Neural progenitor cell (in vitro differentiated cells): ENCODE measurements around the gene COX20. TPM values are rescaled to one million over a fixed set of nuclear protein-coding genes. Genes with fewer than 3 reads are reported as not detected.

Source experiments
- DNase-seq: peaks from one replicate; pipeline ENCODE4 v3.0.0-alpha.2; 2016; ENCODE audit warnings: low spot score
- H2AFZ ChIP-seq: fragments of 200-600 bp; sonication (generic); replicated peaks from 2 replicates; pipeline ENCODE4 v1.6.1; 2016; ENCODE audit warnings: antibody characterized with exemption
- H3F3A ChIP-seq: fragments of 200-600 bp; sonication (generic); 2 replicates; pipeline ENCODE4 v1.6.1; 2016; ENCODE audit warnings: antibody characterized with exemption, low read depth
- H3K27ac ChIP-seq: fragments of 200-600 bp; sonication (generic); 2 replicates; pipeline ENCODE4 v1.5.1; 2016; ENCODE audit warnings: mild to moderate bottlenecking
- H3K27me3 ChIP-seq: fragments of 200-600 bp; sonication (generic); 2 replicates; pipeline ENCODE4 v1.6.1; 2016; ENCODE audit warnings: mild to moderate bottlenecking, moderate library complexity
- H3K36me3 ChIP-seq: fragments of 200-600 bp; sonication (generic); 2 replicates; pipeline ENCODE4 v1.5.1; 2016
- H3K4me1 ChIP-seq: fragments of 200-600 bp; sonication (generic); 2 replicates; pipeline ENCODE4 v1.6.1; 2016; ENCODE audit warnings: mixed run types
- H3K4me2 ChIP-seq: fragments of 200-600 bp; sonication (generic); 2 replicates; pipeline ENCODE4 v1.6.1; 2016
- H3K4me3 ChIP-seq: fragments of 200-600 bp; sonication (generic); 2 replicates; pipeline ENCODE4 v1.5.1; 2016
- H3K79me2 ChIP-seq: fragments of 200-600 bp; sonication (generic); 2 replicates; pipeline ENCODE4 v1.6.1; 2016; ENCODE audit warnings: low read depth
- H3K9ac ChIP-seq: fragments of 200-600 bp; sonication (generic); 2 replicates; pipeline ENCODE4 v1.6.1; 2016
- H3K9me3 ChIP-seq: fragments of 200-600 bp; sonication (generic); 2 replicates; pipeline ENCODE4 v1.5.1; 2016; ENCODE audit warnings: low read depth
- H4K20me1 ChIP-seq: fragments of 200-600 bp; sonication (generic); 2 replicates; pipeline ENCODE4 v1.6.1; 2016; ENCODE audit warnings: low read depth
- H3K27ac Mint-ChIP-seq: 3 replicates; pipeline ENCODE4 v1.8.0; 2021; ENCODE audit warnings: mixed read lengths
- H3K27me3 Mint-ChIP-seq: 2 replicates; pipeline ENCODE4 v1.8.0; 2022; ENCODE audit warnings: low read depth, mild to moderate bottlenecking, inconsistent platforms, moderate library complexity, mixed read lengths; ENCODE audit not compliant: insufficient read depth
- H3K36me3 Mint-ChIP-seq: 3 replicates; pipeline ENCODE4 v1.8.0; 2021; ENCODE audit warnings: mixed read lengths
- H3K4me1 Mint-ChIP-seq: 3 replicates; pipeline ENCODE4 v1.8.0; 2021; ENCODE audit warnings: mixed read lengths
- H3K4me3 Mint-ChIP-seq: 3 replicates; pipeline ENCODE4 v1.8.0; 2021; ENCODE audit warnings: mild to moderate bottlenecking, moderate library complexity, mixed read lengths
- H3K9me3 Mint-ChIP-seq: 3 replicates; pipeline ENCODE4 v1.8.0; 2020; ENCODE audit warnings: mixed read lengths
- EZH2 ChIP-seq: fragments of 200-600 bp; sonication (generic); IDR thresholded peaks from 2 replicates; pipeline ENCODE4 v1.6.1; 2017; ENCODE audit warnings: antibody characterized with exemption, mild to moderate bottlenecking, moderate library complexity
- EZH2phosphoT487 ChIP-seq: fragments of 200-600 bp; sonication (generic); IDR thresholded peaks from 2 replicates; pipeline ENCODE4 v1.6.1; 2017; ENCODE audit warnings: antibody characterized with exemption
- total RNA-seq: library from RNA; depleted of rRNA; stranded (reverse); fragments of >200 nt; gene quantifications from 2 replicates; pipeline ENCODE4 v1.2.3, GENCODE V29; 2015; ENCODE audit warnings: low replicate concordance
- TF ChIP-seq, protein P1 (sequence below): fragments of 200-600 bp; sonication (generic); IDR thresholded peaks from 2 replicates; pipeline ENCODE4 v1.5.1; 2017; ENCODE audit warnings: antibody characterized with exemption, mild to moderate bottlenecking

Gene COX20
- total RNA-seq, 1 donor from 2014 or later, result 81.6 TPM

DNA sequence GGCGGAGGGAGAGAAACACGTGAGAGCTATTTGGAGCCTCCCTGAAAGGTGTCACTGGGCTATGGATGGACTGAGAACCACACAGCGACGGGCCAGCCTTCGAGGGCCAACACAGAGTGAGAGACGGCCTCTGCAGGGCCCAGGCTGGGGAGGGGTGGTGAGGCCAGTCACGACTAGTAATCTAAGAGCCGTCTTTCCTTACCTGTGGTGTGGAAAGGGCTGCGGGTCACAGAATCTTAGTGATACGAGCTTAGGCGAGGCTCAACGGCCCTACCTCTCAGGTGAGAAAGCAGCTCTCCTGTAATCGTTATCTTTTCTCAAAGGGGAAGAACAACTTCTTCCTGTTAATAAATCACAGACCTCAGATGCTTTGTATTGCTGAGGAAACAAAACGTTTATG, 33.4 kb upstream of the COX20 start:
- no peaks in the 10 kb centered on the region for H3K27me3 ChIP-seq
- H3K36me3 ChIP-seq, result no peaks in the 10 kb centered on the region
- no peaks in the 10 kb centered on the region for H3K36me3 Mint-ChIP-seq
- no peak overlapping the region for H2AFZ ChIP-seq
- peaks cover 9% of the 10 kb centered on the region for H3K27me3 Mint-ChIP-seq
- H3K9me3 Mint-ChIP-seq, result no peaks in the 10 kb centered on the region
- no peaks in the 10 kb centered on the region for H3F3A ChIP-seq
- no peaks in the 10 kb centered on the region for H3K4me1 ChIP-seq
- no peak overlapping the region for H3K4me3 Mint-ChIP-seq
- no peak overlapping the region for H3K27ac ChIP-seq
- no peak overlapping the region for H3K4me3 ChIP-seq
- H3K9me3 ChIP-seq, result no peaks in the 10 kb centered on the region
- no peaks in the 10 kb centered on the region for H3K4me1 Mint-ChIP-seq
- H3K27ac Mint-ChIP-seq, result peak overlapping the region; percentile 25
- no peaks in the 10 kb centered on the region for H3K79me2 ChIP-seq
- no peak for DNase-seq
- H4K20me1 ChIP-seq, result no peaks in the 10 kb centered on the region
- no peak overlapping the region for H3K4me2 ChIP-seq
- no peak overlapping the region for H3K9ac ChIP-seq
- no peak for TF ChIP-seq EZH2phosphoT487

DNA sequence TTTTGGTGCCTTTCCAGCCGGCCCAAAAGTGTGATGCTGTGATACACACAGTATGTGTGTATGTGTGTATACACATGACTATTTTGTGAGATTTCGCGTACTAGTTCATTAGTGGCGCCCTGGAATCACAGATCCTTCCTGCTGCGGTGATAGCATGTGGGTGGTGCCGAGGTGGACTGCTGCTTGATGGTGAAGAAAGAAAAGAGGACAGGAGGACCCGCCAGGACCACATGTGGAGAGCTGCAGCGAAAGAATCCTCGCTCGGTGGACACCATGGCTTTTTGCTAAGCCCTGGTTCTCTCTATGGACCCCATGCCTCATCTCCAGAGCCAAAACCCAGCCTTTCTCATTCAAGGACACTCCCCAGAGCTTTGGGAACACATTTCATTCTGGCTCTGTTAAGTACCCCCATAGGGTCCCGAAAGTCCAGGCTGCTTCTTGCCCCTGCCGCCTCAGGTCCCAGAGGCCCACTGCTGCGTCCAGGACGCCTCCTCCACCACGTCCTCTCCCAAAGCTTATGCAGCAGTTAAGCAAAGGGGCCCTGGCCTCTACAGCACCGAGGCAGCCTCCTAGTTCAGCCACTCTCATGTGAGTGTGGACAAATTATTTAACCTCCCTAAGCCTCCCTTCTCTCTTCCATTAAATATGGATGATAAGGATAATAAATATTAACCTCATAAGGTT, 32.8 kb upstream of the COX20 start:
- no peak for DNase-seq
- no peaks in the 10 kb centered on the region for H3K4me1 Mint-ChIP-seq
- H3K4me1 ChIP-seq, result no peaks in the 10 kb centered on the region
- no peaks in the 10 kb centered on the region for H3K9me3 Mint-ChIP-seq
- no peaks in the 10 kb centered on the region for H3F3A ChIP-seq
- peak overlapping the region; percentile 25 for H3K27ac Mint-ChIP-seq
- H3K9me3 ChIP-seq, result no peaks in the 10 kb centered on the region
- H3K4me3 Mint-ChIP-seq, result no peak overlapping the region
- H3K27me3 ChIP-seq, result no peaks in the 10 kb centered on the region
- no peaks in the 10 kb centered on the region for H3K36me3 Mint-ChIP-seq
- H3K27ac ChIP-seq, result no peak overlapping the region
- H3K4me3 ChIP-seq, result no peak overlapping the region
- TF ChIP-seq, protein P1, sequence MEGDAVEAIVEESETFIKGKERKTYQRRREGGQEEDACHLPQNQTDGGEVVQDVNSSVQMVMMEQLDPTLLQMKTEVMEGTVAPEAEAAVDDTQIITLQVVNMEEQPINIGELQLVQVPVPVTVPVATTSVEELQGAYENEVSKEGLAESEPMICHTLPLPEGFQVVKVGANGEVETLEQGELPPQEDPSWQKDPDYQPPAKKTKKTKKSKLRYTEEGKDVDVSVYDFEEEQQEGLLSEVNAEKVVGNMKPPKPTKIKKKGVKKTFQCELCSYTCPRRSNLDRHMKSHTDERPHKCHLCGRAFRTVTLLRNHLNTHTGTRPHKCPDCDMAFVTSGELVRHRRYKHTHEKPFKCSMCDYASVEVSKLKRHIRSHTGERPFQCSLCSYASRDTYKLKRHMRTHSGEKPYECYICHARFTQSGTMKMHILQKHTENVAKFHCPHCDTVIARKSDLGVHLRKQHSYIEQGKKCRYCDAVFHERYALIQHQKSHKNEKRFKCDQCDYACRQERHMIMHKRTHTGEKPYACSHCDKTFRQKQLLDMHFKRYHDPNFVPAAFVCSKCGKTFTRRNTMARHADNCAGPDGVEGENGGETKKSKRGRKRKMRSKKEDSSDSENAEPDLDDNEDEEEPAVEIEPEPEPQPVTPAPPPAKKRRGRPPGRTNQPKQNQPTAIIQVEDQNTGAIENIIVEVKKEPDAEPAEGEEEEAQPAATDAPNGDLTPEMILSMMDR, result no peak
- TF ChIP-seq EZH2phosphoT487 (no peak), EZH2 (no peak)
- no peaks in the 10 kb centered on the region for H3K79me2 ChIP-seq
- H3K27me3 Mint-ChIP-seq, result peaks cover 9% of the 10 kb centered on the region
- no peak overlapping the region for H3K4me2 ChIP-seq
- no peaks in the 10 kb centered on the region for H4K20me1 ChIP-seq
- peak overlapping the region; percentile 63 for H2AFZ ChIP-seq
- no peak overlapping the region for H3K9ac ChIP-seq
- no peaks in the 10 kb centered on the region for H3K36me3 ChIP-seq

DNA sequence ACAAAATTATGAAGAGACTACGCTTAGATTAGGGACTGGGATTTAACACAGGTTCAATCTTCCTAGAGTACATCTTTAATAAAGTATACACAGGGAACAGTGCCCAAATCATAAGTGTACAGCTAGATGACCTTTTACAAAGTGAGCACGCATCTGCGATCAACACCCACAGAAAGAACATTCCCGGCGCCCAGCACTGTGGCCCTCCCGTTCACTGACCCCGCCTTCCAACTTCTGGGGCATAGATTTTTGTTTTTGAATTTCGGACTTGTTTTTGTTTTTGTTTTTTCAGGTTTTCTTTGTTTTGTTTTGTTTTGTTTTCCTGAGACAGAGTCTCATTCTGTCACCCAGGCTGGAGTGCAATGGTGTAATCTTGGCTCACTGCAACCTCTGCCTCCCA, 30.6 kb upstream of the COX20 start:
- Histone ChIP-seq H3K27me3 (no peaks in the 10 kb centered on the region), H3K79me2 (no peaks in the 10 kb centered on the region), H3K4me1 (no peaks in the 10 kb centered on the region), H3F3A (no peaks in the 10 kb centered on the region), H3K9me3 (no peaks in the 10 kb centered on the region), H3K4me3 (no peak overlapping the region), H4K20me1 (no peaks in the 10 kb centered on the region), H3K4me2 (no peak overlapping the region), H2AFZ (no peak overlapping the region), H3K27ac (no peak overlapping the region), H3K36me3 (no peaks in the 10 kb centered on the region), H3K9ac (no peak overlapping the region)
- DNase-seq, result no peak
- Mint-ChIP-seq H3K4me3 (no peak overlapping the region), H3K27ac (no peak overlapping the region), H3K27me3 (peaks cover 9% of the 10 kb centered on the region), H3K9me3 (no peaks in the 10 kb centered on the region), H3K4me1 (peaks cover 2% of the 10 kb centered on the region), H3K36me3 (no peaks in the 10 kb centered on the region)
- TF ChIP-seq, protein P1, result no peak
- TF ChIP-seq EZH2phosphoT487 (no peak), EZH2 (no peak)

DNA sequence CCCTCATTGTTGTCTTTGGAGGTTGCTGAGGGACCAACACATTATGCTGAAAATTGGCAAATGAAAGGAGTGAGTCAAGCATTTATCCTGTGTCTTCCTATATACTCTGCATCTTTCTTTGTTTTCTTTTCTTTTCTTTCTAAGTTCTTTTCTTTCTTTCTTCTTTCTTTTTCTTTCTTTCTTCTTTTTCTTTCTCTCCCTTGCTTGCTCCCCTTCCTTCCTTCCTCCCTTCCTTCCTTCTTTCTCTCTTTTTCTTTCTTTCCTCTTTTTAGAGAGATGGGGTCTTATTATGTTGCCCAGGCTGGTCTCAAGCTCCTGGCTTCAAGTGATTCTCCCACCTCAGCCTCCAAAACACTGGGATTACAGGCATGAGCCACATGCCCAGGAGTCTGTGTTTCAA, 28.3 kb upstream of the COX20 start:
- H3K36me3 Mint-ChIP-seq, result no peaks in the 10 kb centered on the region
- H3K4me1 Mint-ChIP-seq, result peaks cover 2% of the 10 kb centered on the region
- H3K9ac ChIP-seq, result no peak overlapping the region
- H3K4me3 Mint-ChIP-seq, result no peak overlapping the region
- H3K4me1 ChIP-seq, result no peaks in the 10 kb centered on the region
- no peaks in the 10 kb centered on the region for H3K27me3 ChIP-seq
- no peak overlapping the region for H3K4me3 ChIP-seq
- no peak for DNase-seq
- no peak overlapping the region for H2AFZ ChIP-seq
- no peak overlapping the region for H3K27ac ChIP-seq
- H3F3A ChIP-seq, result no peaks in the 10 kb centered on the region
- TF ChIP-seq, protein P1, result no peak
- TF ChIP-seq EZH2 (no peak), EZH2phosphoT487 (no peak)
- no peaks in the 10 kb centered on the region for H4K20me1 ChIP-seq
- no peaks in the 10 kb centered on the region for H3K79me2 ChIP-seq
- no peaks in the 10 kb centered on the region for H3K36me3 ChIP-seq
- H3K9me3 Mint-ChIP-seq, result no peaks in the 10 kb centered on the region
- no peak overlapping the region for H3K4me2 ChIP-seq
- H3K9me3 ChIP-seq, result no peaks in the 10 kb centered on the region
- H3K27ac Mint-ChIP-seq, result no peak overlapping the region
- peaks cover 9% of the 10 kb centered on the region for H3K27me3 Mint-ChIP-seq
